Rectal smooth muscle tissue (tissue), 1 donor: ENCODE data around the gene MYOZ3.

Experiments
- H3K27ac ChIP-seq: one replicate; pipeline ENCODE4 v1.7.0; 2013; ENCODE audit warnings: low read depth, low read length, inconsistent platforms
- H3K27me3 ChIP-seq: one replicate; pipeline ENCODE4 v1.7.0; 2013; ENCODE audit warnings: low read length; ENCODE audit not compliant: control insufficient read depth, insufficient read depth
- H3K36me3 ChIP-seq: one replicate; pipeline ENCODE4 v1.7.0; 2013; ENCODE audit warnings: low read length; ENCODE audit not compliant: control insufficient read depth, insufficient read depth
- H3K4me1 ChIP-seq: one replicate; pipeline ENCODE4 v1.7.0; 2013; ENCODE audit warnings: low read length; ENCODE audit not compliant: control insufficient read depth, insufficient read depth
- H3K4me3 ChIP-seq: one replicate; pipeline ENCODE4 v1.7.0; 2013; ENCODE audit warnings: low read length
- H3K9ac ChIP-seq: one replicate; pipeline ENCODE4 v1.7.0; 2013; ENCODE audit warnings: low read length

MYOZ3 gene

DNA sequence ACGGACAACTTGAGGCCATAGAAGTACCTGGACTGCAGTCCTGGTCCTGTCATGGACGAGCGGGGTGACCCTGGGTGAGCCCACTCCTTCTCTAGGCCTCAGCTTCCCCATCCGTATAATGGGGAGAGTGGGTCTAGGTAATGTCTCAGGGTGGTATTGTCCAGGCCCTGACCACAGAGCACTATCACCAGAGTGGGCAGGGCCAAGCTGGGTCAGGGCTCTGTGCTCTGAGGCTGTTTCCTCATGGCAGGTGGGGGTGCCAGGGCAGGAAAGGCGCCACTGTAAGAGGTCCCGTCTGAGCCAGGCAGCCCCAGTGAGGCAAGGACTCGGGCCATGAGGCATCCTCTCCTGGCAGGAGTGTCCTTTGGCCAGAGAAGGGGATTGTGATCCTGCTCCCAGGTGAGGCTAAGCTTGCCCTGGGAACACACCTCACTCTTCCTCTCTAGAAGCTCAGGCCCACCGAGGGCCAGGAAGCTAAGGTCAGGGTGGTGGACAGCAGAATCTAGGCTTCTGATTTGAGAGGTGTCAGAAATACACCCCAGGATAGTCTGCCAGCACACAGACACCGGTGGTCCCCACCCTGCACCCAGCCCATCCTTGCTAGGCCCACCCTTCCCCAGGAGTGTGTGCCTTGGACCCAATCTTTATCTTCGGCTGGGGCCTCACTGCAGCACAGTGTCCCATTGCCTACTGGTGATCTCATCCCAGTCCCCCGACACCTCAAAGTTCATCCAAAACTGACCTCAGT, 1.5 kb upstream of the MYOZ3 start:
- no peak overlapping the region for H3K9ac ChIP-seq
- no peak overlapping the region for H3K27ac ChIP-seq
- no peaks in the 10 kb centered on the region for H3K36me3 ChIP-seq
- H3K27me3 ChIP-seq: no peaks in the 10 kb centered on the region
- H3K4me3 ChIP-seq: no peak overlapping the region
- H3K4me1 ChIP-seq: peaks cover 7% of the 10 kb centered on the region

- Histone ChIP-seq H3K4me3 (no peak overlapping the region), H3K4me1 (peaks cover 7% of the 10 kb centered on the region), H3K36me3 (no peaks in the 10 kb centered on the region), H3K27ac (no peak overlapping the region), H3K27me3 (no peaks in the 10 kb centered on the region), H3K9ac (no peak overlapping the region)
Measured at GRCh38 chr5:150660108-150660831, 781 bp upstream of the MYOZ3 start.

DNA sequence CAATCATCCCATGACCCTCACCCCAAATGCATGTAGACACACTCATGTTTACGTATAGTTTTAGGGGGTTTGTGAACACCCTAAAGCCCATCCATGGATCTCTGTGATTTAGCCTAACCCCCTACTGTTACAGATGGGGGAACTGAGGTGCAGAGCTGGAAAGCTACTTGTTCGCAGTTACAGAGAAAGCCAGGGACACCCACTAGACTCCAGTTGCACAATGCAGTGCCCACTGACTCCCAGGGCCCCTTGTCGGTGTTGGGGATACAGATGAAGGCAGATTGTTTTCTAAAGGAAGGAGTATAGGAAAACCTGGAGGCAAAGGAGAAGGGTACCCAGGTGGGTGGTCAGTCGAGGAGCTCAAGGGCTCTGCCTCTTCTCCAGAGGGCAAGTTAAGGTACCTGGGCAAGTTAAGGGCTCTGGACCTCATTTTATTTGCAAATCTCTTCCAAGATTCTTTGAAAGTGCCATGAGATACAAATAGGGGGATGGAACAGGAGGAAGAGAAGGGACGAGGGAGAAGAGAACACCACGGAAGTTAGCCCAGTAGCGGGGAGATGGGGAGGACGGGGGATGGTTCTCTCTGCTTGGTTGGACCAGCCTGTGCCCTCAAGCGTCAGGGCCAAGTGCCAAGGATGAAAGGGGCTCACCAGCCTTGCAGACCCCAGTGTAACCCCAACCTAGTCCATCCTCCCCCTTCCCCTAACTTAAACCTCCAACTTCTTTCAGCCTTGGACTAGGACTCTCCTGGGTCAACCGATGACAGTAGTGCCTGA, 958 bp downstream of the MYOZ3 start:
- Histone ChIP-seq H3K4me3 (no peak overlapping the region), H3K27ac (no peak overlapping the region), H3K9ac (no peak overlapping the region), H3K4me1 (peaks cover 7% of the 10 kb centered on the region), H3K36me3 (no peaks in the 10 kb centered on the region), H3K27me3 (no peaks in the 10 kb centered on the region)

DNA sequence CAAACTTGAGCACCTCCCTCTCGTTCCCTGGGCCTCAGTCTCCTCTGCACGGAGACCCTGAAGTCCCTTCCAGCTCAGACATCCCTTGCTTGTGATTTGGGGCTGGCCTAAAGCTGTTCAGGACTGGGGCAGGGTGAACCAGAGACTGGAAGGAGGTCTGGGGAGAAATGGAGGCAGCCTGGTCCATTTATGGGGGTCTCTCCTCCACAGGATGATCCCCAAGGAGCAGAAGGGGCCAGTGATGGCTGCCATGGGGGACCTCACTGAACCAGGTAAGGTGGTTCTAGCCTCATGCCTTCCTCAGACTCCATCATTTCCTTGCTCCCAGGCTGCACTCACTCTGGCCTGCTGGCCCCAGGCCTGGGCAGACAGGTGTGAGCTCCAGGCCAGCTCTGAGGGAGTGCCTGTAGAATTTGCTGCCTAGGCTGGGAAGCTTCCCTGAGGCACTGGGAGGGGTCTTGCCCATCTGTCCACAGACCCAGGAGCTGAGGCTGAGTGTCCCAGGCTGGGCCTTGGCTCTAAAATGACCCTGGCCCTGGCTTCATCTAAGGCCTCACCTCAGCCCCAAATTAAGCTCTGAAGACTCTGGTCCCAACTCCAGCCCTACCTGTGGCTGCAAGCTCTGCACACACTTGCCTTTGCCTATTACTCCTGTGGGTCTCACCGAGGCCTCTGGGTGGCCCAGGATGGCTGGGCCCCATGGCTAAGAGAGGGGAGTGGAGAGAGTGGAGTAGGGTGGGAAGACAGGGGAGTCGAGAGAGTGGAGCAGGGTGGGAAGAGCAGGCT, 1.9 kb downstream of the MYOZ3 start:
- no peaks in the 10 kb centered on the region for H3K4me1 ChIP-seq
- no peak overlapping the region for H3K9ac ChIP-seq
- no peaks in the 10 kb centered on the region for H3K36me3 ChIP-seq
- H3K4me3 ChIP-seq: no peak overlapping the region
- H3K27me3 ChIP-seq: no peaks in the 10 kb centered on the region
- no peak overlapping the region for H3K27ac ChIP-seq

DNA sequence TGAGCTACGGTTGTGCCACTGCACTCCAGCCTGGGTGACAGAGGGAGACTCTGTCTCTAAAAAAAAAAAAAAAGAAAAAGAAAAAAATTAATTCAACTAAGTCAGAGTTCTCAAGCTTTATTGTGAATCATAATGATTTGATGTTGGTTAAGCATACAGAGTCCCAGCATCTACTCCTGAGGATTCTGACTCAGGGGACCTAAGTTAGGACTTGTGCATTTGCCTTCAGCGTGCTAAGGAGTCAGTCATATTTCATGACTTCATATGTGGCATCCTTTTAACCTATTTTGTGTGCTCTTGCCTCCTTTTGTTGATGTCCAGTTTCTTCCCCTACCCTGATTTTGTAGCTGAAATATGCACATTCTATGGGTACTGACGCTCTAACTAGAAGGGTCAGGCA, 2.9 kb downstream of the MYOZ3 start:
- Histone ChIP-seq H3K4me3 (no peak overlapping the region), H3K4me1 (no peaks in the 10 kb centered on the region), H3K36me3 (no peaks in the 10 kb centered on the region), H3K27ac (no peak overlapping the region), H3K27me3 (no peaks in the 10 kb centered on the region), H3K9ac (no peak overlapping the region)

- H3K27me3 ChIP-seq: no peaks in the 10 kb centered on the region
- no peaks in the 10 kb centered on the region for H3K36me3 ChIP-seq
- H3K4me1 ChIP-seq: no peaks in the 10 kb centered on the region
- no peak overlapping the region for H3K4me3 ChIP-seq
- no peak overlapping the region for H3K27ac ChIP-seq
- no peak overlapping the region for H3K9ac ChIP-seq
Measured at GRCh38 chr5:150665044-150665443, 4.0 kb downstream of the MYOZ3 start.

GRCh38 chr5:150670275-150670947, 9.4 kb downstream of the MYOZ3 start:
- Histone ChIP-seq H3K4me3 (no peak overlapping the region), H3K27me3 (peaks cover 3% of the 10 kb centered on the region), H3K4me1 (peaks cover 3% of the 10 kb centered on the region), H3K9ac (no peak overlapping the region), H3K36me3 (no peaks in the 10 kb centered on the region), H3K27ac (no peak overlapping the region)

- no peak overlapping the region for H3K9ac ChIP-seq
- H3K4me1 ChIP-seq: peaks cover 3% of the 10 kb centered on the region
- H3K36me3 ChIP-seq: no peaks in the 10 kb centered on the region
- no peak overlapping the region for H3K27ac ChIP-seq
- no peak overlapping the region for H3K4me3 ChIP-seq
- H3K27me3 ChIP-seq: peaks cover 3% of the 10 kb centered on the region
Measured at GRCh38 chr5:150670948-150671310, 9.9 kb downstream of the MYOZ3 start.

- Histone ChIP-seq H3K27me3 (peaks cover 3% of the 10 kb centered on the region), H3K9ac (no peak overlapping the region), H3K4me3 (peak overlapping the region; percentile 74), H3K27ac (no peak overlapping the region), H3K4me1 (peaks cover 3% of the 10 kb centered on the region), H3K36me3 (no peaks in the 10 kb centered on the region)
Measured at GRCh38 chr5:150671509-150672236, 10.6 kb downstream of the MYOZ3 start.

DNA sequence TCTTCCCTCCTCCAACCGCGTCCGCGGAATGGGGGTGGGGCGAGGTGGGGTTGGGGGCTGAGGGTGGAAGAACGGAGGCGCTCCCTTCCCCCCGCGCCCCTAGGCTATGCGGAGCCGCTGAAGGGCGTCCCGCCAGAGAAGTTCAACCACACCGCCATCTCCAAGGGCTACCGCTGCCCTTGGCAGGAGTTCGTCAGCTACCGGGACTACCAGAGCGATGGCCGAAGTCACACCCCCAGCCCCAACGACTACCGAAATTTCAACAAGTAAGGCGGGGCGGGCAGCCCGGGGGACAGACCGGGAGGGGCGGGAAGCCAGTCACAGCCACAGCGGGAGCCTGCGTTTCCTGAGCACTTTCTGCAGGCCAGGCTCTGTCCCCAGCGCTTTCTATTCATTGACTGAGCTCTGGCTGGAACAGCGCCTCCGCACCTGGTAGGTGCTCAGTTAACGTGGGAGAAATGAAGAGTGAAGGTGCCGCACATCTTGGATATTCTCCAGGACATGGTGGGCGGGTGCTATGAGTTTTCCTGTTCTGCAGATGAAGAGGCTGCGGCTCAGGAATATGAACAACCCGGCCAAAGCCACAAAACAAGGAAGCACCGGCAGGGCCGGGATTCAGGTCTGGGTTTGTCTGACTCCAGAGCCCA, 11.3 kb downstream of the MYOZ3 start:
- no peak overlapping the region for H3K9ac ChIP-seq
- H3K27me3 ChIP-seq: peaks cover 3% of the 10 kb centered on the region
- peaks cover 3% of the 10 kb centered on the region for H3K4me1 ChIP-seq
- no peaks in the 10 kb centered on the region for H3K36me3 ChIP-seq
- H3K4me3 ChIP-seq: peak overlapping the region; percentile 74
- H3K27ac ChIP-seq: no peak overlapping the region

GRCh38 chr5:150672884-150673275, 11.8 kb downstream of the MYOZ3 start:
- Histone ChIP-seq H3K27ac (no peak overlapping the region), H3K4me1 (peaks cover 3% of the 10 kb centered on the region), H3K36me3 (no peaks in the 10 kb centered on the region), H3K27me3 (peaks cover 3% of the 10 kb centered on the region), H3K4me3 (peak overlapping the region; percentile 74), H3K9ac (no peak overlapping the region)
